GM12872 (cell line): ENCODE measurements around the gene LHX6.

ENCODE experiments used
- TF ChIP-seq, protein P1 (sequence below): IDR thresholded peaks from 3 replicates; pipeline ENCODE4 v1.5.1; 2011; ENCODE audit warnings: low read depth, mild to moderate bottlenecking, low read length, moderate library complexity; ENCODE audit not compliant: insufficient read depth

Gene LHX6

GRCh38 chr9:122234022-122234748 is 5.4 kb upstream of the LHX6 start:
- TF ChIP-seq, protein P1, sequence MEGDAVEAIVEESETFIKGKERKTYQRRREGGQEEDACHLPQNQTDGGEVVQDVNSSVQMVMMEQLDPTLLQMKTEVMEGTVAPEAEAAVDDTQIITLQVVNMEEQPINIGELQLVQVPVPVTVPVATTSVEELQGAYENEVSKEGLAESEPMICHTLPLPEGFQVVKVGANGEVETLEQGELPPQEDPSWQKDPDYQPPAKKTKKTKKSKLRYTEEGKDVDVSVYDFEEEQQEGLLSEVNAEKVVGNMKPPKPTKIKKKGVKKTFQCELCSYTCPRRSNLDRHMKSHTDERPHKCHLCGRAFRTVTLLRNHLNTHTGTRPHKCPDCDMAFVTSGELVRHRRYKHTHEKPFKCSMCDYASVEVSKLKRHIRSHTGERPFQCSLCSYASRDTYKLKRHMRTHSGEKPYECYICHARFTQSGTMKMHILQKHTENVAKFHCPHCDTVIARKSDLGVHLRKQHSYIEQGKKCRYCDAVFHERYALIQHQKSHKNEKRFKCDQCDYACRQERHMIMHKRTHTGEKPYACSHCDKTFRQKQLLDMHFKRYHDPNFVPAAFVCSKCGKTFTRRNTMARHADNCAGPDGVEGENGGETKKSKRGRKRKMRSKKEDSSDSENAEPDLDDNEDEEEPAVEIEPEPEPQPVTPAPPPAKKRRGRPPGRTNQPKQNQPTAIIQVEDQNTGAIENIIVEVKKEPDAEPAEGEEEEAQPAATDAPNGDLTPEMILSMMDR, result no peak

DNA sequence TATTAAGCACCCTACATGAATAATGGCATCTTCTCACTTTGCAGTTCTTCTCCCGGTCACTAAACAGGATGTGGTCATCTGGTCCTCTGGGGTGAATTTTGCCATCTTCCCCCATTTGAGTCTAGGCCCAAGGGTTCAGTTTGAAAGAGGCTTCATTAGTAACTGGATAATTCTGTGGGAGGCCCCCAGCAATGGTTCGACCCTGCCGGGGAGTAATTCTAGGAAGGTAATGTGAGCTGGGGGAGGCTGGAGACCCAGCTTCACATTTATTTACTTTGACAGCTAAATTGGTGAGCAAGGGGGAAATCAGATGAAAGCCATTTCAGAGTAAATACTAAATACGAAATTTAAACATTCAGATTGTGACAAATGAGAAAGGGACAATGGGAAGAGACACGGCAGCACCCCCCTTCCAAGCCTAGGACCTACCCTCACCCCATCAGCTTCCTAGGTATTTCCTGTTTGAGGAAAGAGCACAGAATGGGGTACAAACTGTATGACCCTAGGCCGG is 4.1 kb upstream of the LHX6 start:
- TF ChIP-seq, protein P1, result no peak

DNA sequence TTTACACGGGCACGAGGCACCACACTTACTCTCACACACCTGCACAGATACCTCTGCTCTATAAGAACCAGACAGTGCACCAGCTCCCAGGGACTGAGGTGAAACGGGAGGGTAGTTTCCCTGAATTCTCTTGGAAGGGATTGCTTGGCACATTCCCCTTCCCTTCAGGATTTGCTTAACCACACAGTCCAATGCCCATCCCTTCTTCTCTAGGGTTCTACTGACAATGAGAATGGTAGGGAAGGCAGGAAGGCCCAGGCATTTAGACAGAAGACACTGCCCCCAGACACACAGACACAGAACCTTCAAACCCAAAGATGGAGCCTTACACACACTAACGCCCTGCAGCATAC is 704 bp upstream of the LHX6 start:
- TF ChIP-seq, protein P1, result no peak

DNA sequence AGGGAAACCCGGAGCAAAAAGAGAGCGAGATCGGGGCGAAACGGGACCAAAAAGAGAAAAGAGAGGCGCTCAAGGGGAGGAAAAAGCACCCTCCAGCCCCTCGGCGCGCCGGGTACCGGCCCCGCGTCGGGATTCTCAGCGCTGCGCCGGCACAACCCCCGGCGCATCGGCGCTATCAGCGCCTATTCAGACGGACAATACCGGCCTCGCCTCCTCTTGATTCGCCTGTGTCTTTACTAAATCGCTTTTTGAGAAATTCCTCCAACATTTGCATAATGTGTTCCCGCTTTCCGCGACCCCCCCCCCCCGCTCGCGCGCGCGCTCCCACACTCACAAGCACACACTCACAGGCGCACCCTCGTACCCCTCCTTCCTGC is 578 bp downstream of the LHX6 start:
- TF ChIP-seq, protein P1, result no peak

DNA sequence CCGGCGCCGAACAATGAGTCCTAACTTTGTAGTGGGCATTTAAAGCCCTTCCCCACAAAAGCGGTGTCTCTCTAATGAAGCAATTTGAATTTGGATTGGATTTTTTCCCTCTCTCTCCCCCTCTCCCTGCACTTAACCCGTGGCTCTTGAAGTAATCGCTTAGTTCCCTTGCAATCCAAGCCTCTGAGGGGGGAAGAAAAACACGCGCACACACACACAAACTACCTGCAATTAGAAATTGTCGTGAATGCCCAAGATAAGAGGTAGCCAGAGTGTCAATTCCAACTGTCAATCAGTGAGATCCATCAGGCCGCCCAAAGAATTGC is 1.2 kb downstream of the LHX6 start:
- TF ChIP-seq, protein P1, result no peak

GRCh38 chr9:122226758-122227574 is 1.8 kb downstream of the LHX6 start:
- TF ChIP-seq, protein P1, result no peak

- TF ChIP-seq, protein P1, result no peak
Observed at GRCh38 chr9:122226142-122226757, 2.5 kb downstream of the LHX6 start.
